HT1080 (cell line): Measurements from ENCODE around the gene BRCA1. TPM values are rescaled to one million over a fixed set of nuclear protein-coding genes. Genes with fewer than 3 reads are reported as not detected.
"Not testable (repeated sequence)": the region's sequence is repeated elsewhere in the genome, so short reads cannot be mapped to it uniquely, and the experiment has no call there.

Experiments used
- DNase-seq: peaks from one replicate; pipeline ENCODE4 v3.0.0-alpha.2; 2015; ENCODE audit warnings: low read depth
- small RNA-seq: library from RNA; depleted of rRNA; stranded (forward); fragments of <200 nt; gene quantifications from one replicate; pipeline ENCODE3, GENCODE V24; 2014
- total RNA-seq: library from RNA; depleted of rRNA; stranded (reverse); fragments of >200 nt; shearing (Covaris generic); gene quantifications from 2 replicates; pipeline ENCODE4 v1.2.3, GENCODE V29; 2014; rRNA removed

BRCA1 gene
- total RNA-seq, 1 experiment from 2014 or later, result 47.1 TPM

- peak; percentile 82 for DNase-seq
Measured at GRCh38 chr17:43006639-43007551, 118.3 kb downstream of the BRCA1 start, which contains the start of gene IFI35. IFI35 (plus strand) TSS chr17:43006784; CDS start chr17:43006948, 164 bp downstream.

- peak; percentile 80 for DNase-seq
Measured at GRCh38 chr17:43003542-43004172, 121.5 kb downstream of the BRCA1 start.

GRCh38 chr17:43000894-43001293, 124.3 kb downstream of the BRCA1 start:
- DNase-seq, result not testable (repeated sequence)

GRCh38 chr17:42999003-42999525, 126.1 kb downstream of the BRCA1 start:
- DNase-seq, result no peak

GRCh38 chr17:42997984-42998938, 126.9 kb downstream of the BRCA1 start, which contains the start of gene RPL27:
RPL27 (plus strand) TSS chr17:42998419; CDS start chr17:42998751, 332 bp downstream.
- DNase-seq, result peak; percentile 100

- DNase-seq, result no peak
Measured at GRCh38 chr17:42997390-42997983, 127.7 kb downstream of the BRCA1 start.

Small RNA genes within 50 kb of the gene (small RNA-seq; reads per million reads assigned to genes)
- gene AC060780.2, result not detected
- not detected for gene AC060780.3
- gene AC135721.1, result not detected

Other genes with a start within 250 kb of the BRCA1 start
- gene G6PC1, start 224.6 kb downstream of the BRCA1 start, total RNA-seq, result not detected in 2 replicates
- 25.2 and 29.2 TPM in 2 replicates for gene AARSD1, start 160.9 kb downstream of the BRCA1 start, total RNA-seq
- 0.10 TPM in 1 of 2 replicates, not detected in the other for gene PTGES3L, start 145.3 kb downstream of the BRCA1 start, total RNA-seq
- 4.7 and 6.9 TPM in 2 replicates for gene RUNDC1, start 144.8 kb downstream of the BRCA1 start, total RNA-seq
- gene RPL27, start 126.9 kb downstream of the BRCA1 start, total RNA-seq, result 2,292 and 3,606 TPM in 2 replicates
- gene IFI35, start 118.6 kb downstream of the BRCA1 start, total RNA-seq, result 18.7 and 20.1 TPM in 2 replicates
- 52.6 and 54.0 TPM in 2 replicates for gene VAT1, start 103.0 kb downstream of the BRCA1 start, total RNA-seq
- gene RND2, start 100.1 kb downstream of the BRCA1 start, total RNA-seq, result 0.11 and 0.23 TPM in 2 replicates
- 53.8 and 65.6 TPM in 2 replicates for gene NBR1, start 45.9 kb upstream of the BRCA1 start, total RNA-seq
- gene TMEM106A, start 86.5 kb upstream of the BRCA1 start, total RNA-seq, result 0.93 and 1.4 TPM in 2 replicates
- not detected in 2 replicates for gene CCDC200, start 103.3 kb upstream of the BRCA1 start, total RNA-seq
- not detected in 2 replicates for gene RNU2-1, start 108.6 kb upstream of the BRCA1 start, total RNA-seq